Activated CD8-positive, alpha-beta memory T cell treated with anti-CD3 and anti-CD28 coated beads, Interleukin-2, amount 50 U/mL, for 24 hours (primary cell): Measurements from ENCODE around the gene LARGE1.
"Not testable (repeated sequence)": the region's sequence is repeated elsewhere in the genome, so short reads cannot be mapped to it uniquely, and the experiment has no call there.

Source experiments
- DNase-seq: peaks from one replicate; pipeline ENCODE4 v3.0.0-alpha.2; 2020; ENCODE audit errors: extremely low read depth

The LARGE1 gene

DNA sequence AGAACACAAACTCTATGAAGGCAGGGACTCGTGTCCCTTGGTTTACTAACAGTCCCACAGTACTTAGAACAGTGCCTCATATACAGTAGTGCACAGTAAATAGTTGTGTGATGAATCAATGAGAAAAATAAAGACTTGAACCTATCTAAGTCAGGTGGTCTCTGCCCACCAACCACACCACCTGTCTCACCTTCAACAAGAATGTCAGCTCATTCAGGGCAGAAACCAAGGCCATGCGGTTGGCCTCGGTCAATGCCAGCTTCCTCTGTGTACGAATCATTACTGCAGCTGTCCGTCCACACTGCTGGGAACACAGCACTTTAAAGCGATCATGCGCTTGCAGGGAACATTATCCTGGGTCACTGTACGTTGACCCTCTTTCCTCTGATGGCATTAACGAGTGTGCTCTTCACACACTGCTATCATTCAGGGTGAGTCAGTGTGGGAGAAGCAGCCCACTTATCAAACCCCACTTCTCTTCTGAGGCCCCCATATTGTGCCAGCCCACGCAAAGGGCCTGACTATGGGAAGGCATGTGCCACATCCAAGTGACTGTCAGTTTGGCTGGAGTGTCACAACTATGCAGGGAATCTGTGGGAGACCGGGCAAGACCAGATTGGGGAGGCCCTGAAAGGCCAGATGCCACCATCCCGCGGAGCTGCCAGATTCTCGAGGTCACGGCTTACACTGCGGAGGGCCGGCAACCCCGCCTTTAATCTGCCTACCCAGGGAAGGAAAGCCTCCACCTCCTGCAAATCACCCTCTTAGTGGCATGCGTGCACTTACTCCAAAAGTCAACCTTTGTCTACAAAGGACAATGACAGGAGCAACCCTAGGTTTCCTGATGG is 36.1 kb downstream of the LARGE1 start:
- DNase-seq: no peak

- no peak for DNase-seq
Observed at GRCh38 chr22:33883561-33883960, 36.7 kb downstream of the LARGE1 start.

- no peak for DNase-seq
Observed at GRCh38 chr22:33882991-33883390, 37.3 kb downstream of the LARGE1 start.

GRCh38 chr22:33880986-33881385 is 39.3 kb downstream of the LARGE1 start:
- no peak for DNase-seq

DNA sequence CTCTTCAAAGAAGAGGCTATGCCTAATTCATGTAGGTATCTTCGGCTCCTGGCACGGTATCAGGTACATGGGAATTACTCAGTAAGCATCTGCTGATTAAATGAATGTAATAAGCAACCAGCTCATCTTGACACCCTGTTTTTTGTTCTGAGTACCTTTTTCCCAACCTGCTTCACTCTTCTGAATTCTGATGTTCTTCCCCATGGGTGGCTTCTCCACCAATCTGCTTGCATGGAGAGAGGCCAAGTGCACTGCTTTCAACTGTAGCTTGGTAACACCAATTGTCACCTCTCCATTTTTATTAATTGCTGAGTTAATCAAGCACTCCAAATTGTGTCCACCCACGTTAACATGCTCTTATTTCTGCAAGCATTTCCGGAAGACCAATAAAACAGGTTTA is 40.5 kb downstream of the LARGE1 start:
- DNase-seq: no peak

GRCh38 chr22:33875316-33875715 is 45.0 kb downstream of the LARGE1 start:
- no peak for DNase-seq

DNA sequence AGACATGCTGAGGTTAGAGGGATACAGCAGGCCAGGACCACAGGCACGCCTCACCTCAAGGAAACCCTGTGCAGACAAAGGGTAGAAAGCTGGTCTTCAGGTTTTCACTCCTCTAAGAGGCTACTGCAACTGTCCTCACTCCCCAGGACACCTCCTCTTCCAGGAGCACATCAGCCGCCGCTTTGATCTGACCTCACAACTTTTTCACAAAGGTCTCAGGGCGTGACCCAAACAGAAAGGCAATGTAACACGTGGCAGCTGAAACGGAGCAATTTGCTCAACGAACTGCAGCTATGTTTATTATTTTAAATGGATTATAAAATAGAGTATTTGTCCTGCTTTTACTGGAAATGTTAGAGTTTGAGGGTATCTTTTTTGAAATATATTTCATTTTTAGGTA is 46.1 kb downstream of the LARGE1 start:
- no peak for DNase-seq

- no peak for DNase-seq
Observed at GRCh38 chr22:33873666-33874065, 46.6 kb downstream of the LARGE1 start.

- DNase-seq: no peak
Observed at GRCh38 chr22:33873186-33873585, 47.1 kb downstream of the LARGE1 start.

DNA sequence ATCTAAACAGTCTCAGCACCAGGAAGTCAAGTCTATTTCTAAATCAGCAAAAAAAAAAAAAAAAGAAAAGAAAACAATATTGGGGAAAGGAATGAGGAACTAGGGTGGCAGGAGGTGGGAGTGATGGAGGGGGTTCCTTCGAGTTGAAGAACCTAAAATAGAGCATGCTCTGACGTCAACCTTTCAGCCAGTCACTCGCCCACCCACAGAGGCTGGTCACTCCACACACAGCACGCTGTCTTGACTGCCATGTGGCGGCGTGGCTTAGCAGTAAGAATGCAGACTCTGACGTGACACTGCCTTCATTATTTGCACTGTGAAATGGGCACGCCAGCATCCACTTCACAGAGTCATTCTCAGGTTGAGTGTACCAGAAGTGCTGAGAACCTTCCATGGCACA is 48.3 kb downstream of the LARGE1 start:
- DNase-seq: no peak

- DNase-seq: no peak
Observed at GRCh38 chr22:33869946-33870345, 50.3 kb downstream of the LARGE1 start.

GRCh38 chr22:33867971-33868370 is 52.3 kb downstream of the LARGE1 start:
- DNase-seq: no peak

GRCh38 chr22:33867118-33867866 is 53.0 kb downstream of the LARGE1 start:
- no peak for DNase-seq

DNA sequence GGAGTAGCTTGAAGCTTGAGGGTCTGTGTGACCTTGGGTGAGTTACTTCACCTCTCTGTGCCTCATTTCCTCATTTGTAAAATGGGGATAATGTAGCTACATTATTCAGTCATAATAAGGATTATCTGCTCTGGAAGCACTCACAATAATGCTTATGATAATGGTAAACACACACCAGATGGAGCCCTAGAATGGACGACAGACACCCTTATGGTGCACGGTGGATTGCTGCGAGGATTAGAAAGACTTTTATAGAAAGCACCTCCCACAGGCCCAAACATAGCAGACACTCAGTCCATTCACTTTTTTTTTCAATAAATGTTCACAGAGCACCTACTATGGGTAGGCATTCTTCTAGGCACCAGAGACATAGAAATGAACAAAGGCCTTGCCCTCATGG is 53.8 kb downstream of the LARGE1 start:
- DNase-seq: no peak

- DNase-seq: no peak
Observed at GRCh38 chr22:33865996-33866395, 54.3 kb downstream of the LARGE1 start.

DNA sequence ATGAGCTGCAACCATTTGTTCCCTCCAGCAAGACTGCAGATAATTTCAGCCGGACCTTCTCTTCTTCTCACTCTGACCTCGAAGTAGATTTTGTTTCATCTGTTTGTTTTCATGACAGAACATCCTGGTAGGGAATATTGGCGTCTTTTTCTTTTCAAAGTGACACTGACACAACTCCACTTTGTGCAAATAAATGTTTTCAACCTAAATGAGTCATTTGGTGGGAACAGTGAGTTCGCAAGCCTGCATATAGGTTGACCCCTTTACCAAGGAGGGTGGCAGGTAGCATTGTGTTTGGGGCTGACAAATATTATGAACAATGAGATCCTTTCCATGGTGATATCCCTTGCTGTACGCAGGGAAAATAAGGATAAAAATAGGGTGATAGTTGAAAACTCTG is 55.0 kb downstream of the LARGE1 start:
- no peak for DNase-seq

- DNase-seq: no peak
Observed at GRCh38 chr22:33864723-33865130, 55.5 kb downstream of the LARGE1 start.

GRCh38 chr22:33861216-33861875 is 58.9 kb downstream of the LARGE1 start:
- DNase-seq: no peak

GRCh38 chr22:33860386-33860785 is 59.9 kb downstream of the LARGE1 start:
- DNase-seq: no peak

DNA sequence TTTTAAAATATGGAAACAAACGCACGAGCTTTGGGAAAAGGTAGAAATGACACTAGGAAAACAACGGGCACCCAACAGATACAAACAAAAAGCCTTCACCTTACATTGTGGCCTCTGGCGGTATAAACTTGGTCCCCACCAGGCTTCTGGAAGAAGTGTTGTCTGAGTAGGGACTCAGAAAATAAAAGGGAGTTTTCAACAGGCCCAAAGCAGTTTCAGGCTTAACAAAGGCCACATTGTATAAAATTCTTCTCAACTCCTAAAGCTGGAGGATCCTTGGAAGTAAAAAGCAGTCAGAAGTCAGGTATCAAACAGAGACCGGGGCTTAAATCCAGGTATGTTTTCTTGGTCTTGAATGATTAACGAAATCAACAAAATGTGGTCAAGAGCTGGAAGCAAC is 61.0 kb downstream of the LARGE1 start:
- DNase-seq: no peak

DNA sequence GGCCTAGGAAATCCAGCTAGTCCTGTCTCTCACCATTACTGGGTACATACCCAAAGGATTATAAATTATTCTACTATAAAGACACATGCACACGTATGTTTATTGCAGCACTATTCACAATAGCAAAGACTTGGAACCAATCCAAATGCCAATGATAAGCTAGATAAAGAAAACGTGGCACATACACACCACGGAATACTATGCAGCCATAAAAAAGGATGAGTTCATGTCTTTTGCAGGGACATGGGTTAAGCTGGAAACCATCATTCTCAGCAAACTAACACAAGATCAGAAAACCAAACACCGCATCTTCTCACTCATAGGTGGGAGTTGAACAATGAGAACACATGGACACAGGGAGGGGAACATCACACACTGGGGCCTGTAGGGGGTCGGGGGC is 61.6 kb downstream of the LARGE1 start:
- DNase-seq: not testable (repeated sequence)

GRCh38 chr22:33857767-33858166 is 62.5 kb downstream of the LARGE1 start:
- DNase-seq: not testable (repeated sequence)

- no peak for DNase-seq
Observed at GRCh38 chr22:33854724-33855123, 65.6 kb downstream of the LARGE1 start.
